Stimulated activated CD4-positive, alpha-beta T cell treated with anti-CD3 and anti-CD28 coated beads, Interleukin-15, amount 100 ng/mL, for 1 hour (primary cell): Measurements from ENCODE around the gene MRGPRF.

Experiments
- DNase-seq, 2 donors: peaks; one replicate each; pipeline ENCODE4 v3.0.0-alpha.2; 2020; ENCODE audit warnings: low read depth in 1 of 2, low spot score in 1 of 2

MRGPRF gene, protein sequence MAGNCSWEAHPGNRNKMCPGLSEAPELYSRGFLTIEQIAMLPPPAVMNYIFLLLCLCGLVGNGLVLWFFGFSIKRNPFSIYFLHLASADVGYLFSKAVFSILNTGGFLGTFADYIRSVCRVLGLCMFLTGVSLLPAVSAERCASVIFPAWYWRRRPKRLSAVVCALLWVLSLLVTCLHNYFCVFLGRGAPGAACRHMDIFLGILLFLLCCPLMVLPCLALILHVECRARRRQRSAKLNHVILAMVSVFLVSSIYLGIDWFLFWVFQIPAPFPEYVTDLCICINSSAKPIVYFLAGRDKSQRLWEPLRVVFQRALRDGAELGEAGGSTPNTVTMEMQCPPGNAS

GRCh38 chr11:69013009-69013951, at the start of gene MRGPRF:
TSS of gene MRGPRF (minus strand) at chr11:69013246. CDS start at chr11:69009901, 3,345 bp downstream.
- DNase-seq = no peak

DNA sequence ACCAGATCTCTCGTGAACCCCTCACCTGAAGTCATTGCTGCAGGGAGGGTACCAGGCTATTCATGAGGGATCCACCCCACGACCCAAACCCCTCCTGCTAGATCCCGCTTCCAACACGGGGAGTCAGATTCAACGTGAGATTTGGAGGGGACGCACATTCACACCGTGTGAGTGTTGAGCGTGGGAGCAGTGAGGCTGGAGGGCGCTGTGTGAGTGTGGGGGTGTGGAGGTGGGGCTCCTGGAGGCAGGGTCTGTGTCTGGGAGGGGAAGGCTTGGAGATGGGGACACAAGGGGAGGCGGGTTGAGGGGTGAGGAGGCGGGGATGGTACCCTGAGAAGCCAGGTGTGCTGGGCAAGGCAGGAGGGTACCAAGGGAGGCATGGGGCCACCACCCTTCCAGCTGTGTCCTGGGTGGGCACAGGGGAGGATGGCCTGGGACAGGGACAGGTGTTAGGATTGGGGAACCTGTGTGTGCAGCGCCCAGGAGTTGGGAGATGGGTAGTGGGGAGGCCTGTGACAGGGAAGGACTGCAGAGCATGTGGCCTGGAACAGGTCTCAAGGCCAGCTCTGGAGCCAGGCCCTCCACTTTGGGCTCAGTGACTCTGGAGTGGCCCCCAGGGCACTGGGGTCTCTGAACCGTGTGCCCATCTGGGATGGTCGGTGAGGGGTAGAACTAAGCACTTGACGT, 49.3 kb upstream of the MRGPRF start:
- no peak for DNase-seq

DNA sequence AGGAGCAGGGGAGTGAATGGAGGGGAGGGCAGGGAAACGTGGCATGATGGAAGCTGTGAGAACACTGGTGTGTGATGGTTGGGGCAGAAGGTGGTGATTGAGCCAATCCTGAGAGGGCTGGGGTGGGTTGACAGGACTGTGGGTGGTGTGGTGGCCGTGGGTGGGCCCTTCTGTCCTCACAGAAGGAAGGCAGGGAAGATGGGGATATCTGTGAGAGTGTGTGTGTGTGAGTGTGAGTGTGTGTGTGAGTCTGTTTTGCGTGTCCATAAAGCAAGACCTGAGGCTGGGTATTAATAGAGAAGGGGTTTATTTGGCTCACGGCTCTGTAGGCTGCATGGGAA, 48.6 kb upstream of the MRGPRF start:
- no peak for DNase-seq

GRCh38 chr11:69060806-69061712, 48.0 kb upstream of the MRGPRF start:
- no peak for DNase-seq

- DNase-seq = no peak
These were observed 46.9 kb upstream of the MRGPRF start for GRCh38 chr11:69059985-69060384.

- DNase-seq = no peak
These were observed 46.4 kb upstream of the MRGPRF start for GRCh38 chr11:69059429-69059828.

DNA sequence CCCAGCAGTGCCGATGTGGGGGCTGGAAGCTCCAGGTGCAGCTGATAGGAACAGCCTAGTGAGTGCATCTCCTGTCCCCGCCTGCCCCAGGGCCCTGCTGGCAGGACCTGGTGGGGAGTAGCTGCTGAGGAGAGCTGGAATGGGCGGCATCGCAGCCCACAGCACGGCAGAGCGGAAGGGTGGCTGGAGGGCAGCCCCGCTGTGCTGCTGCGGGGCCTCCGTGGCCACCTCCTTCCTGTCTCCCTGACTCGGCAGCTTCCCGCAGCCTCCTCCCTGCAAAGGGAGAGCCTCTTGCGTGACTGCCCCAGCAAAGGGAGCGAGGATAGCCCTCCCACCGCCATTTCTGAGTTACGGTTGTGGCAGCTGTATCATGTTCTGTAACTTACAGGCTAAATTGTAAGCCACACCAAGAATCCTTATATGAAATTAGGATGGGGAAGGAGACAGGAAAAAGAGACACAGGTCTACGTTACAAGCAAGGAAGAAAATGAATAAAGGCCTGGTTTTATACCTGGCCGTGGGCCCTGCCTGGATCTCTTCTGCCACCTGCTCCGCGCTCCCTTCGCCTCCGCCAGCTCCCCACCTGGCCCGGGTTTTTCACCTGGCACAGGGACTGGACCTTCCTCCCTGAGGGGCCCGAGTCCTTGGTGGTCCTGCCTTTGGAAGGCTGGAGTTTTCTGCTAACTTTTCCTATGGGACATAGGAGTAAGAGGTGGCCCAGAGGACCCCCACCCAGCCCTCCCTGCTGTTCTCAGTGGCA, 45.6 kb upstream of the MRGPRF start:
- no peak for DNase-seq

DNA sequence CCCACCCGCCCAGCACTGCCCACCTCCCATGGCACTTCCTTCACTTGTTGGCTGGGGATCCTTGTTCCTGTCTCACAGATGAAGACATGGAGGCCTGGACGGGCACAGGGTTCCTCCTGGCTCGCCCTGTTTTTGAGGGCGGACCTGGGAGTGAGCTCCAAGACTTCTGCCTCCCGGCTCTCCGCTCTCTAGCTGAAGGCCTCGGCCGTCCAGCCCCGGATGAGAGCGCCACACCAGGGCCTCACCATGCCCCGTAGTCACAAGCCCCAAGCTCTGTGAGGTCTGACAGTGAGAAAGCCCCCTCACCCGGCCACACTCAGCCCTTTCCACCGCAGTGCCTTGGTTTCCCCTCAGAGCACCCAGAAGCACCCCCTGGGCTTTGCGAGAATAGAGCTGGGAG, 44.8 kb upstream of the MRGPRF start:
- DNase-seq = no peak

DNA sequence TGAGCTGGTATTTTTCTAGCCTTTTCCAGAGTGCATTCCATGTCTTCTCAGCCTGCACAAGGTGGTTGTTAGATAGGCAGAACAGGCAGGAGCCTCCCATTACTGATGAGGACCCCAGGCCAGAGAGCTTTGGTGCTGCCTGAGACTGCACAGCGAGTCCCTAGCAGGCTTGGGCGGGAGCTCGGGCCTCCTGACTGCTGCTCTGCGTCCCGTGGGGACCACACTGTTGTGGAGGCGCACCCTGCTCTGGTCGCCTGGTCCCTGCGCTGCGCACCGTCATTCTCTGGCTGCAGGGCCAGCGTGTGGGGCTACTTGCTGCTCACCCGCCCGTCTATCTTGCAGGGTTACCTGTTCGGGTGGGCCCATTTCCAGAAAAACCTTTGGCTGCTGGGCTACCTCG, 44.2 kb upstream of the MRGPRF start:
- DNase-seq = no peak

GRCh38 chr11:69055598-69056516, 42.8 kb upstream of the MRGPRF start:
- DNase-seq = no peak

DNA sequence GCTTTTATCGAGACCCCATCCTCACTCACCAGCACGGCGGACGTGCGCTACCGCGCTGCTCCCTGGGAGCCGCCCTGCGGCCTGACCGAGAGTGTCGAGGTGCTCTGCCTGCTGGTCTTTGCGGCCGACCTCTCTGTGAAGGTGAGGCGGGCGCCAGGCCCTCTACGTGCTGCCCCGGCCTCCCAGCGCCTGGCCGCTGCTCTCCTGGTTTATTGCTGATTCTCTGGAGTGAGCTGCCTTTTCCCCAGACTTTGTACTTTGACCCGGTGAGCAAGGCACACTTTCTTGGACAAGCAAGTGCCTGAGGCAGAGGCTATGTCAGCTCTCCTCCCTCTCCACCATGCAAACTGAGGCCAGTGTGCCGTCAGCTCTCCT, 42.2 kb upstream of the MRGPRF start:
- no peak for DNase-seq

GRCh38 chr11:69054397-69055211, 41.6 kb upstream of the MRGPRF start:
- DNase-seq = no peak

DNA sequence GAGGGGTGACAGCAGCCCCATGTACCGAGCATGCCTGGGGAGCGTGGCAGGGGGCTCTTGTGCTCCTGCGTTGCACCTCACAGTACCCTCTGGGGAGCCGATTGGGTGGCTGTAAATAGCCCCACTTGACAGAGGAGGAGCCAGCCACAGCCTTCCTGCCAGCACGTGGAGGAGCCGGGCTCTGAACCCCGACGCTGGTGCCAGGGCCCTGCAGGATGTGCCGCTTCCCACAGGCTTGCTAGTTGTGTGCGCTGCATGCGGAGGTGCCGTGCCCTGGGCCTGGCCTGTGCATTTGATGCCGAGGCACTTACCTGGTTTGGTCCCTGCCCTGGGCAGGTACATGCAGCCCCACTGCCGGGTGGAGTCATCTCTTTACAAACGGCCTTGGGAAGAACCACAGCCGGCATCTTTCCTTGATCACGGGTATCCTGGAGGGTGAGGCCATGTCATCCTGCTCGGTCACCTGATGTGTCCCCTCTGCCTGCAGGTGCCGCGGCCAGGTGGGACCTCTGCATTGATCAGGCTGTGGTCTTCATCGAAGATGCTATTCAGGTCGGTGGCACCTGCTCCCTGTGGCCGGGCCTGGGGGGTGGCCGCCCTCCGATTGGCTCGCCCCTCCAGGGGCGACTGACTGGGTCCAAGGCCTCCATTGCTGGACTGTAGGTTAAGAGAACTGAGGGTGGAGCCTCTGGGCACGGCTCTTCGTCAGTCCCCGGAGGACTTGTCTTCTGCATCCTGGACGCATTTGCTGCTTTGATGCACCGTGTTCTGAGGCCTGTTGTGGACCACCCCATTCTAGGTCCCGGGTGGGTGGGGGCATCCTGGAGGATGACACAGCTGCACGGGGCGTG, 40.7 kb upstream of the MRGPRF start:
- DNase-seq = no peak

- DNase-seq = no peak
These were observed 40.1 kb upstream of the MRGPRF start for GRCh38 chr11:69053169-69053477.

DNA sequence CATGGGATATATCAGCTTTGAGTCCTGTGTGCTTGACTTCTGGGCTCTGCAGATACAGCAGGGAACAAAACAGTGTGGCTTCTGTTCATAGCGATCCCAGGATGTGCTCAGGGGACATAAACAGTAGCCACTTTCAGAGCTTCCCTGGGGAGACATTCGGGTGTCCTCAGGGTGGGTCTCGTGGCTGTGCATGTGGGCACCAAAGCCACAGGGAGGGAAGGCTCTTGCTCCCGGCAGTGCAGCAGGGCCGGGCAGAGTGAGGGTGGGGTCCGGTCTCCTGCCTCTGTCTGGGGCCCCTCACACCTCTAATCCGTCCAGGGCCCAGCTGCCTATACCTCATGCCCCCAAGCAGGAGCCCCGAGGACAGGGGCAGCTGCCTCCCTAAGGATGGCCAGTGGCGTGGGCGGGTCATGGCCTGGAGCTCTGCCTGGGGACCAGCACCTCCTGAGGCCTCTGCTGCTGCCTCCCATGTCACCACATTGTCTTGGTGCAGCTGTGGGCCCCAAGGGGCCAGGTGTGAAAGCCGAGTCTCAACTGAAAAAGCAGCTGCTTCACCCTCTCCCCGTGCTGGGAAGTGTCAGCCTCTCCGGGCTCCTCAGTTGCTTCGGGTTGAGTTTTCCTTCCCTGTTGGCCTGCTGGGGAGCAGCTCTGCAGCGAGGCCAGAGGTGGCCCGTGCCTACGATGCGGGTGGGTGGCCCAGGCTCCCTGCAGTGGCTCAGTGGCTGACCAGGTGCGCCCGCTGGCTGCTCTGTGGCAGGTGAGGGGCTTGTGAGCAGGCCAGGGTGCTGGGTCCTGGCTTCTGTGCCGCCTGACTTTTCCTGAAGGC, 39.5 kb upstream of the MRGPRF start:
- no peak for DNase-seq
